K562 (cell line): ENCODE measurements around the gene ANKLE1. TPM values are rescaled to one million over a fixed set of nuclear protein-coding genes. Genes with fewer than 3 reads are reported as not detected.

ENCODE experiments used
- ATAC-seq: fragments of 200-7000 bp; cut with Tn5 transposase; 3 replicates; pipeline ENCODE4 v1.9.1; 2020; ENCODE audit warnings: moderate library complexity
- BruUV-seq: library from RNA; stranded (reverse); fragments of 400-500 nt; replicated peaks from 2 replicates; lab custom pipeline; 2021; lab: Mats Ljungman, UMichigan
- CTCF ChIA-PET: fragments of 300-600 bp; formaldehyde crosslinking; extraction: SDS; loops from one replicate; lab custom pipeline; 2021; ENCODE audit warnings: low intra/inter-chr PET ratio; lab: Yijun Ruan, JAX
- POLR2A ChIA-PET: fragments of 300-600, 350-650 bp; sonication (Branson Sonifier 250); formaldehyde crosslinking; extraction: SDS; loops from one replicate; lab custom pipeline; 2021; ENCODE audit warnings: antibody characterized with exemption, inconsistent platforms; lab: Yijun Ruan, JAX
- DNase-seq, 4 experiments: peaks; one replicate each; pipeline versions ENCODE4 v3.0.0 to v3.0.0-alpha.2; 2011 to 2018; ENCODE audit warnings: low spot score in 3 of 4, mixed read lengths in 3 of 4; ENCODE audit errors: extremely low read depth in 1 of 4
- FAIRE-seq: peaks from 2 replicates; lab custom pipeline; 2011; peaks lifted over from hg19 to GRCh38; lab: Jason Lieb, UNC
- H2AFZ ChIP-seq: 2 replicates; pipeline ENCODE4 v1.6.0; 2011; ENCODE audit warnings: low read depth, low read length, control low read depth, inconsistent platforms
- H3K27ac ChIP-seq: fragments of 200-600 bp; 3 replicates; pipeline ENCODE4 v1.8.0; 2011; ENCODE audit warnings: low read depth, mild to moderate bottlenecking, control low read depth, inconsistent platforms, low read length, moderate library complexity, mixed read lengths; ENCODE audit errors: extremely low read depth
- H3K27me3 ChIP-seq, 2 experiments: fragments of 300-600 bp in 1 of 2; 2 replicates in 1 of 2; 3 replicates in 1 of 2; pipeline versions ENCODE4 v1.6.0 to v1.8.0; 2011; ENCODE audit warnings: inconsistent platforms in 2 of 2, low read length in 2 of 2, mild to moderate bottlenecking in 1 of 2, mixed read lengths in 1 of 2, moderate library complexity in 1 of 2; ENCODE audit not compliant: control insufficient read depth in 2 of 2, insufficient read depth in 2 of 2
- H3K36me3 ChIP-seq: fragments of 300-600 bp; 3 replicates; pipeline ENCODE4 v1.8.0; 2011; ENCODE audit warnings: mild to moderate bottlenecking, low read length, inconsistent platforms; ENCODE audit not compliant: control insufficient read depth, insufficient read depth
- H3K4me1 ChIP-seq, 2 experiments: fragments of 200-600 bp in 1 of 2; replicated peaks in 1 of 2; 2 replicates in 1 of 2; 3 replicates in 1 of 2; pipeline versions ENCODE4 v1.5.1 to v1.8.0; 2011; ENCODE audit warnings: inconsistent platforms in 2 of 2, low read length in 2 of 2, mild to moderate bottlenecking in 1 of 2, mixed read lengths in 1 of 2, moderate library complexity in 1 of 2; ENCODE audit not compliant: control insufficient read depth in 2 of 2, insufficient read depth in 2 of 2
- H3K4me2 ChIP-seq: 2 replicates; pipeline ENCODE4 v1.6.1; 2011; ENCODE audit warnings: low read length, control low read depth, inconsistent platforms, mixed read lengths; ENCODE audit not compliant: insufficient read depth
- H3K4me3 ChIP-seq: fragments of 200-600 bp; sonication (generic), shearing (Covaris generic); 2 replicates; pipeline ENCODE4 v1.5.1; 2016; ENCODE audit warnings: control low read depth, inconsistent platforms
- H3K79me2 ChIP-seq: fragments of 200-600 bp; 3 replicates; pipeline ENCODE4 v1.8.0; 2011; ENCODE audit warnings: low read length, inconsistent platforms; ENCODE audit not compliant: control insufficient read depth, insufficient read depth
- H3K9ac ChIP-seq, 2 experiments: 2 replicates each; pipeline versions ENCODE4 v1.6.0 to v1.6.1; 2011; ENCODE audit warnings: low read depth in 2 of 2, low read length in 2 of 2, control low read depth in 1 of 2, inconsistent platforms in 1 of 2, mild to moderate bottlenecking in 1 of 2, mixed read lengths in 1 of 2; ENCODE audit not compliant: insufficient read depth in 1 of 2
- H3K9me1 ChIP-seq: one replicate; pipeline ENCODE4 v1.6.0; 2011; ENCODE audit warnings: inconsistent platforms, mild to moderate bottlenecking, low read length, moderate library complexity; ENCODE audit not compliant: control insufficient read depth, insufficient read depth
- H3K9me3 ChIP-seq: replicated peaks from 2 replicates; pipeline ENCODE4 v1.5.1; 2011; ENCODE audit warnings: low read depth, low read length, inconsistent platforms; ENCODE audit not compliant: control insufficient read depth, insufficient read depth
- H4K20me1 ChIP-seq: replicated peaks from 2 replicates; pipeline ENCODE4 v1.6.1; 2011; ENCODE audit warnings: low read length, inconsistent platforms, mixed read lengths; ENCODE audit not compliant: control insufficient read depth, insufficient read depth
- BCOR ChIP-seq: fragments of 450-650 bp; IDR thresholded peaks from 2 replicates; pipeline ENCODE4 v1.6.1; 2016
- FIP1L1 ChIP-seq: fragments of 200-400 bp; formaldehyde crosslinking; IDR thresholded peaks from 2 replicates; pipeline ENCODE4 v1.6.1; 2018; ENCODE audit warnings: mild to moderate bottlenecking, low read depth, low read length; ENCODE audit not compliant: poor library complexity, severe bottlenecking
- HDAC1 ChIP-seq, 2 experiments: fragments of 450-650 bp; IDR thresholded peaks; 2 replicates each; pipeline ENCODE4 v1.6.1; 2016 to 2017; ENCODE audit warnings: inconsistent platforms in 1 of 2, mild to moderate bottlenecking in 1 of 2, moderate library complexity in 1 of 2
- MAFF ChIP-seq: IDR thresholded peaks from 2 replicates; pipeline ENCODE4 v1.6.1; 2012; ENCODE audit warnings: low read length, improper control_type of control experiment
- RCOR1 ChIP-seq, 2 experiments: IDR thresholded peaks; 2 replicates each; pipeline ENCODE4 v1.6.1; 2012; ENCODE audit warnings: low read depth in 2 of 2, low read length in 2 of 2, borderline replicate concordance in 1 of 2, improper control_type of control experiment in 1 of 2
- SMARCA5 ChIP-seq: fragments of 450-650 bp; IDR thresholded peaks from 2 replicates; pipeline ENCODE4 v1.6.1; 2016
- TEAD2 ChIP-seq: fragments of 450-650 bp; IDR thresholded peaks from 2 replicates; pipeline ENCODE4 v1.6.1; 2016; ENCODE audit warnings: missing genetic modification characterization, control low read depth, missing compliant biosample characterization
- ZBTB12 ChIP-seq: fragments of 250-450 bp; sonication (Bioruptor Pico); IDR thresholded peaks from 2 replicates; pipeline ENCODE4 v1.4.0; 2020
- ZBTB33 ChIP-seq: sonication (generic); formaldehyde crosslinking; IDR thresholded peaks from 2 replicates; pipeline ENCODE4 v1.8.1; 2023; ENCODE audit warnings: mild to moderate bottlenecking, missing genetic modification reagents
- ZEB2 ChIP-seq: fragments of 450-650 bp; IDR thresholded peaks from 2 replicates; pipeline ENCODE4 v1.6.1; 2016
- ZKSCAN8 ChIP-seq: fragments of 200-800 bp; sonication (Bioruptor generic); IDR thresholded peaks from 2 replicates; pipeline ENCODE4 v1.6.1; 2016; ENCODE audit warnings: missing genetic modification characterization, missing compliant biosample characterization
- ZNF384 ChIP-seq: IDR thresholded peaks from 2 replicates; pipeline ENCODE4 v1.6.1; 2012; ENCODE audit warnings: low read depth, low read length, improper control_type of control experiment
- WGBS: fragments of 100-300 bp; shearing (Covaris generic); methylation state at CpG from one replicate; pipeline ENCODE4 v1.1.6; 2016; ENCODE audit warnings: low coverage, mixed read lengths; ENCODE audit not compliant: insufficient coverage; ENCODE audit errors: missing lambda C conversion rate; 5-methylcytosine and 5-hydroxymethylcytosine counted together
- in situ Hi-C: fragments of 300-500 bp; cut with MboI; formaldehyde crosslinking; loops from 4 replicates; pipeline ENCODE4 v1.15.0; 2018; ENCODE audit warnings: inconsistent platforms, mixed read lengths
- intact Hi-C: fragments of 100-400 bp; cut with micrococcal nuclease; formaldehyde crosslinking; loops from 2 replicates; pipeline ENCODE4 v1.14.2; 2022
- polyA plus RNA-seq, 8 experiments: library from polyadenylated mRNA; depleted of rRNA in 4 of 8; stranded (reverse) in 5 of 8; unstranded in 3 of 8; fragments of >200 nt; fragmentation: Nextera tagmentation in 2 of 8; fragmentation: Illumina TruSeq in 1 of 8; extraction: Ambion mirVana in 2 of 8; extraction: Trizol in 1 of 8; gene quantifications; 2 replicates each; pipeline versions ENCODE4 v1.2.1 to v1.2.3, GENCODE V29; 2011 to 2014; ENCODE audit warnings: inconsistent platforms in 1 of 8, missing spikeins in 1 of 8
- total RNA-seq, 7 experiments: library from RNA; depleted of rRNA in 6 of 7; stranded (reverse); fragments of >200 nt in 6 of 7; fragmentation: Illumina TruSeq in 2 of 7; extraction: Trizol in 2 of 7; gene quantifications; 2 replicates each; pipeline versions ENCODE4 v1.2.1 to v1.2.3, GENCODE V29; 2011 to 2021; ENCODE audit warnings: low replicate concordance in 1 of 7
- TF ChIP-seq, protein P1 (sequence below), 2 experiments: fragments of 450-650 bp in 1 of 2; IDR thresholded peaks; 2 replicates each; pipeline ENCODE4 v1.6.1; 2011 to 2017; ENCODE audit warnings: low read depth in 2 of 2, antibody characterized with exemption in 1 of 2, borderline replicate concordance in 1 of 2, low read length in 1 of 2, mild to moderate bottlenecking in 1 of 2, mixed read lengths in 1 of 2; ENCODE audit not compliant: control insufficient read depth in 1 of 2

Gene ANKLE1
- total and polyA plus RNA-seq, 9 of the 15 experiments (the other 6 are each of a cell fraction or from before 2014, with no cell fraction given) = 0.63 to 9.2 (median 2.9) TPM

DNA sequence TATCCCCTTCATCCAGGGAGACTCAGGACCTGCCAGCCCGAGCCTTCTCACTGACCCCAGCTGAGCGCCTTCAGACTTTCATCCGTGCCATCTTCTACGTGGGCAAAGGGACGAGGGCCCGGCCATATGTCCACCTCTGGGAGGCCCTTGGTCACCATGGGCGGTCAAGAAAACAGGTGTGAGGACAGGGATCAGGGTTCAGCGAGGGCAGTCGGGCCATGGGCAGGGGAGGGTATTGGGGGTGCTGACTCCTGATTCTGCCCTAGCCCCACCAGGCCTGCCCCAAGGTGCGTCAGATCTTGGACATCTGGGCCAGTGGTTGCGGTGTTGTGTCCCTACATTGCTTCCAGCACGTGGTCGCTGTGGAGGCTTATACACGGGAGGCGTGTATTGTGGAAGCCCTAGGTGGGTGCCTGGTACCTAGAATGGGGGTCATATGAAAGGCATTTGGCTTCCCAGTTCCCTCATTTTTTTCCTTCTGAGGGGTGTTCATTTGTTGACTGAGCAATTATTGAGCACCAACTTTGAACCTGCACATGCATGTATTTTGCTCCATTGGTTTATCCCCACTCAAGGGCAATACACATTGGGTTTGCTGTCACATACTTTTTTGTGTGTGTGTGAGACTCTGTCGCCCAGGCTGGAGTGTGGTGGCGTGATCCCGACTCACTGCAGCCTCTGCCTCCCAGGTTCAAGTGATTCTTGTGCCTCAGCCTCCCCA lies 3.9 kb downstream of the ANKLE1 start:
- no peak for ATAC-seq
- Histone ChIP-seq H4K20me1 (peaks cover 6% of the 10 kb centered on the region; the same call in 1 of the 2 replicates), H3K4me3 (no peak overlapping the region), H3K79me2 (peaks cover 5% of the 10 kb centered on the region; the same call in 2 of the 3 replicates), H3K9ac (no peak overlapping the region), H3K4me2 (no peak overlapping the region), H3K27me3 (no peaks in the 10 kb centered on the region), H2AFZ (no peak overlapping the region), H3K4me1 (peaks cover 2 to 43% of the 10 kb centered on the region in 2 experiments), H3K9me3 (no peaks in the 10 kb centered on the region), H3K36me3 (peaks cover 13% of the 10 kb centered on the region; the same call in 1 of the 3 replicates), H3K9me1 (no peaks in the 10 kb centered on the region), H3K27ac (no peak overlapping the region)
- in situ Hi-C loops (loop anchor here (5.0 kb wide), 1 partner anchor 213 kb away; no protein-coding TSS in a partner anchor), intact Hi-C loops (no loop called here)
- 84% methylated on average over 16 of the region's 18 CpGs for WGBS
- DNase-seq = no peak
- no peak for FAIRE-seq
- CTCF ChIA-PET = no interaction called here
- no TSS peak for BruUV-seq
- POLR2A ChIA-PET = no interaction called here
- TF ChIP-seq ZNF384 = no peak
- peak; percentile 99 for TF ChIP-seq ZKSCAN8
- no peak for TF ChIP-seq MAFF
- TF ChIP-seq RCOR1 (IDR thresholded peaks at IDR 0.05; ENCODE audit: borderline replicate concordance in 1 of 2, low read depth in 2 of 2, low read length in 2 of 2) = peak in 1 of 2 experiments; percentile 70; a peak in 1 of 4 replicates
- TF ChIP-seq BCOR = peak; percentile 91
- TF ChIP-seq HDAC1 (IDR thresholded peaks at IDR 0.05) = peak in 1 of 2 experiments; percentile 39; a peak in 1 of 4 replicates
- no peak for TF ChIP-seq ZBTB12 (CRISPR knock-in tag)
- TF ChIP-seq TEAD2 (tag) = no peak
- TF ChIP-seq, protein P1, sequence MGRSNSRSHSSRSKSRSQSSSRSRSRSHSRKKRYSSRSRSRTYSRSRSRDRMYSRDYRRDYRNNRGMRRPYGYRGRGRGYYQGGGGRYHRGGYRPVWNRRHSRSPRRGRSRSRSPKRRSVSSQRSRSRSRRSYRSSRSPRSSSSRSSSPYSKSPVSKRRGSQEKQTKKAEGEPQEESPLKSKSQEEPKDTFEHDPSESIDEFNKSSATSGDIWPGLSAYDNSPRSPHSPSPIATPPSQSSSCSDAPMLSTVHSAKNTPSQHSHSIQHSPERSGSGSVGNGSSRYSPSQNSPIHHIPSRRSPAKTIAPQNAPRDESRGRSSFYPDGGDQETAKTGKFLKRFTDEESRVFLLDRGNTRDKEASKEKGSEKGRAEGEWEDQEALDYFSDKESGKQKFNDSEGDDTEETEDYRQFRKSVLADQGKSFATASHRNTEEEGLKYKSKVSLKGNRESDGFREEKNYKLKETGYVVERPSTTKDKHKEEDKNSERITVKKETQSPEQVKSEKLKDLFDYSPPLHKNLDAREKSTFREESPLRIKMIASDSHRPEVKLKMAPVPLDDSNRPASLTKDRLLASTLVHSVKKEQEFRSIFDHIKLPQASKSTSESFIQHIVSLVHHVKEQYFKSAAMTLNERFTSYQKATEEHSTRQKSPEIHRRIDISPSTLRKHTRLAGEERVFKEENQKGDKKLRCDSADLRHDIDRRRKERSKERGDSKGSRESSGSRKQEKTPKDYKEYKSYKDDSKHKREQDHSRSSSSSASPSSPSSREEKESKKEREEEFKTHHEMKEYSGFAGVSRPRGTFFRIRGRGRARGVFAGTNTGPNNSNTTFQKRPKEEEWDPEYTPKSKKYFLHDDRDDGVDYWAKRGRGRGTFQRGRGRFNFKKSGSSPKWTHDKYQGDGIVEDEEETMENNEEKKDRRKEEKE (IDR thresholded peaks at IDR 0.05; ENCODE audit: borderline replicate concordance in 1 of 2, control insufficient read depth in 1 of 2, low read depth in 2 of 2, low read length in 1 of 2) = no peak
- no peak for TF ChIP-seq ZEB2
- TF ChIP-seq ZBTB33 (CRISPR knock-in tag) = no peak
- 0 out of 2 replicates have a peak, but pooled peaks have one; percentile 14 for TF ChIP-seq SMARCA5
- no peak for TF ChIP-seq FIP1L1
